ENCODE measurements around the gene TMEM89. TPM values are rescaled to one million over a fixed set of nuclear protein-coding genes. Genes with fewer than 3 reads are reported as not detected.
A peak's percentile ranks its signal among the peaks of the same experiment; 100 is the strongest.

TMEM89 gene
- total and polyA plus RNA-seq, 2 of the 4 experiments (the other 2 are of a cell fraction): 0.15 TPM; not detected in 1

- intact Hi-C loops (cut with micrococcal nuclease) (no loop called here), dilution Hi-C loops (cut with HindIII; ENCODE audit: low sequenced_read_pairs, unreplicated experiment) (no loop called here), in situ Hi-C loops (cut with MboI; ENCODE audit: low sequenced_read_pairs) (no loop called here)
- ChIA-PET CTCF (no interaction called here), POLR2A (ENCODE audit: unreplicated experiment) (no interaction called here)
- H2BK20ac ChIP-seq (ENCODE audit: low read depth, low read length): no peak overlapping the region
- H3K4me2 ChIP-seq (ENCODE audit: low read depth, low read length): no peak overlapping the region
- H3K4me3 ChIP-seq (ENCODE audit: insufficient read depth, low read depth, low read length): no peak overlapping the region
- H3K9ac ChIP-seq (ENCODE audit: low read depth, low read length): no peak overlapping the region
- no peak overlapping the region for H3K4ac ChIP-seq (ENCODE audit: low read depth, low read length)
- no peak overlapping the region; the same call in 1 of the 2 replicates for H3K27ac ChIP-seq (ENCODE audit: insufficient read depth, low read length)
- H3K18ac ChIP-seq (ENCODE audit: low read depth, low read length): no peak overlapping the region
- no peak overlapping the region for H2AFZ ChIP-seq (replicated peaks; ENCODE audit: low read length, poor library complexity)
- H3K36me3 ChIP-seq (ENCODE audit: control insufficient read depth, insufficient read depth, low read length): peaks cover 90% of the 10 kb centered on the region
- H3K9me3 ChIP-seq (ENCODE audit: control insufficient read depth, insufficient read depth, low read length): no peaks in the 10 kb centered on the region
- no peaks in the 10 kb centered on the region for H3K4me1 ChIP-seq (ENCODE audit: control insufficient read depth, insufficient read depth, low read length)
- H2BK15ac ChIP-seq (ENCODE audit: low read depth, low read length): 0 out of 3 replicates have a peak overlapping the region, but pooled peaks have one; percentile 53
- no TSS peak for BruUV-seq (replicated peaks)
- H4K5ac ChIP-seq (ENCODE audit: low read depth, low read length): no peak overlapping the region
- H3K9me1 ChIP-seq (ENCODE audit: insufficient read depth, low read length): peaks cover 6% of the 10 kb centered on the region
- 96% methylated on average over 5 of the region's 14 CpGs; no CpG with 5 or more reads in 1 of the 2 experiments for WGBS, 2 experiments (ENCODE audit: extremely low coverage in 2 of 2, insufficient read length in 1 of 2)
- peaks cover 0 to 21% of the 10 kb centered on the region in 2 experiments; a peak in 1 of 4 replicates for H3K79me1 ChIP-seq (ENCODE audit: low read depth in 1 of 2, low read length in 2 of 2)
- H2BK5ac ChIP-seq (ENCODE audit: low read depth, low read length, poor library complexity, severe bottlenecking): no peak overlapping the region
- ATAC-seq (ENCODE audit: low read depth) (no peak), DNase-seq (no peak)
- TF ChIP-seq MXI1 (IDR thresholded peaks at IDR 0.05; ENCODE audit: borderline replicate concordance, low read depth, low read length) (no peak), FOS (IDR thresholded peaks at IDR 0.05; ENCODE audit: low read depth, low read length) (no peak), BHLHE40 (IDR thresholded peaks at IDR 0.05; ENCODE audit: low read depth, low read length) (no peak)
- no peak overlapping the region for H3K23ac ChIP-seq (ENCODE audit: low read depth, low read length)
- H2AK5ac ChIP-seq (ENCODE audit: low read depth, low read length): peak overlapping the region; percentile 16
- H2BK120ac ChIP-seq (ENCODE audit: low read depth, low read length): no peak overlapping the region
- H2AK9ac ChIP-seq (replicated peaks; ENCODE audit: low read depth, low read length, poor library complexity): peak overlapping the region; percentile 65
- H3K56ac ChIP-seq (ENCODE audit: extremely low read depth, insufficient read depth, low read length): no peak overlapping the region
- no peak overlapping the region for H4K8ac ChIP-seq (ENCODE audit: low read depth in 2 of 2, low read length in 2 of 2)
- H4K20me1 ChIP-seq (ENCODE audit: insufficient read depth, low read length): no peaks in the 10 kb centered on the region; the same call in 1 of the 2 replicates
- no peak overlapping the region for H3K14ac ChIP-seq (replicated peaks; ENCODE audit: low read depth, low read length)
- no peak overlapping the region for H4K91ac ChIP-seq (ENCODE audit: insufficient read depth, low read depth, low read length)
- no peaks in the 10 kb centered on the region for H3K27me3 ChIP-seq (ENCODE audit: control insufficient read depth, insufficient read depth, low read length)
These were observed 39.7 kb downstream of the TMEM89 start for GRCh38 chr3:48581621-48582481.
